ENCODE measurements around the gene RAD51B.

The RAD51B gene

GRCh38 chr14:68705741-68706283, 886.2 kb downstream of the RAD51B start:
- no peak overlapping the region for H3K27ac ChIP-seq (ENCODE audit: low read depth, low read length, severe bottlenecking)
- H3K9me3 ChIP-seq (ENCODE audit: control insufficient read depth, low read length) = no peaks in the 10 kb centered on the region
- H3K36me3 ChIP-seq (ENCODE audit: control insufficient read depth, insufficient read depth, low read length) = no peaks in the 10 kb centered on the region
- H3K4me1 ChIP-seq (ENCODE audit: control insufficient read depth, insufficient read depth, low read length, poor library complexity, severe bottlenecking) = peaks cover 21% of the 10 kb centered on the region
- H3K4me3 ChIP-seq (ENCODE audit: extremely low read depth, insufficient read depth, low read length, poor library complexity, severe bottlenecking) = no peak overlapping the region
- WGBS, 2 experiments (ENCODE audit: insufficient coverage in 2 of 2) = 93 to 96% methylated on average over 8 to 10 of the region's 10 CpGs

GRCh38 chr14:68707482-68707881, 887.9 kb downstream of the RAD51B start:
- 96 to 100% methylated on average over 4 of the region's 4 CpGs for WGBS, 2 experiments (ENCODE audit: insufficient coverage in 2 of 2)
- Histone ChIP-seq H3K9me3 (ENCODE audit: control insufficient read depth, low read length) (no peaks in the 10 kb centered on the region), H3K4me3 (ENCODE audit: extremely low read depth, insufficient read depth, low read length, poor library complexity, severe bottlenecking) (no peak overlapping the region), H3K27ac (ENCODE audit: low read depth, low read length, severe bottlenecking) (no peak overlapping the region), H3K36me3 (ENCODE audit: control insufficient read depth, insufficient read depth, low read length) (no peaks in the 10 kb centered on the region), H3K4me1 (ENCODE audit: control insufficient read depth, insufficient read depth, low read length, poor library complexity, severe bottlenecking) (peaks cover 18% of the 10 kb centered on the region)

DNA sequence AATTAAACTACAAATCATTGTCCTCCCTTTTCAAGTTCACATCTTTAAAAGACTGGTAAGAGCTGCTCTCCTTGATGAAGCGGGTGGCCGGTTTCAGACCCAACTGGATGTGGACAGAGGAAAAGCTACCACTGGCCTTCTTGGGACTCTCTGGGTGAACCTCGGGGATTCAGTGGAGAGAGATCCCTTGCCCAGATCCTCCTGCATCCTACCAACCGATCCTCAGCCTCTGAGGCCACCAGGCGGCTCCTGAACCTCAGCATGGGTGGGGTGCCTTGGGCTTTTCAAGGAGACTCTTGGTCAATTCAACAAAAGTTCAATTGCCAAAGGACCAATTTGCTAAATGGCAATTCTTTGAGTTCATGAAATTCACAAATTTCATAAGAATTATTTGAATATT, 888.8 kb downstream of the RAD51B start:
- Histone ChIP-seq H3K4me3 (ENCODE audit: extremely low read depth, insufficient read depth, low read length, poor library complexity, severe bottlenecking) (no peak overlapping the region), H3K27ac (ENCODE audit: low read depth, low read length, severe bottlenecking) (no peak overlapping the region), H3K9me3 (ENCODE audit: control insufficient read depth, low read length) (no peaks in the 10 kb centered on the region), H3K36me3 (ENCODE audit: control insufficient read depth, insufficient read depth, low read length) (no peaks in the 10 kb centered on the region), H3K4me1 (ENCODE audit: control insufficient read depth, insufficient read depth, low read length, poor library complexity, severe bottlenecking) (peaks cover 10% of the 10 kb centered on the region)
- WGBS, 2 experiments (ENCODE audit: insufficient coverage in 2 of 2) = 71 to 100% methylated on average over 1 to 4 of the region's 5 CpGs

DNA sequence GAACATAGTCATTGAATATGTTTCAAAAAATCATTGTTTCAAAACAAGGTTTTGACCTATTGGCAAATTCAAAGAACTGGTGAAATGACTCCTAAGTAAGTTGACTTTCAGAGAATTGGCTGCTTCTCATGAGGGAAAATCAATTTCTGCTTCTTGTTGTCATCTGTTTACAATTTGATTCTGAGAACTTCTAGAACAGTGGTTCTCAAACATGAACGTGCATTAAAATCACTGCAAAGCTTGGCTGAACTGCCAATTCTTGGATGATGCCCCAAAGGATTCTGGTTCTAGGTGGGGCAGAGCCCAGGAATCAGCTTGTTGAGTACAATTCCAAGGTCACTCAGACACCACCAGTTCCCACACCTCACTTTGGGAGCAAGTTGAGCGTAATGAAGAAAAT, 889.4 kb downstream of the RAD51B start:
- 93 to 100% methylated on average over 1 of the region's 2 CpGs for WGBS, 2 experiments (ENCODE audit: insufficient coverage in 2 of 2)

GRCh38 chr14:68710776-68711175, 891.2 kb downstream of the RAD51B start:
- Histone ChIP-seq H3K36me3 (ENCODE audit: control insufficient read depth, insufficient read depth, low read length) (no peaks in the 10 kb centered on the region), H3K4me3 (ENCODE audit: extremely low read depth, insufficient read depth, low read length, poor library complexity, severe bottlenecking) (no peak overlapping the region), H3K27ac (ENCODE audit: low read depth, low read length, severe bottlenecking) (no peak overlapping the region), H3K4me1 (ENCODE audit: control insufficient read depth, insufficient read depth, low read length, poor library complexity, severe bottlenecking) (peaks cover 9% of the 10 kb centered on the region), H3K9me3 (ENCODE audit: control insufficient read depth, low read length) (no peaks in the 10 kb centered on the region)
- 88 to 95% methylated on average over 6 of the region's 6 CpGs for WGBS, 2 experiments (ENCODE audit: insufficient coverage in 2 of 2)

More for the DNA sequence above, 889.4 kb downstream of the RAD51B start:
- no peaks in the 10 kb centered on the region for H3K9me3 ChIP-seq (ENCODE audit: control insufficient read depth, low read length)
- no peak overlapping the region for H3K27ac ChIP-seq (ENCODE audit: low read depth, low read length, severe bottlenecking)
- H3K4me1 ChIP-seq (ENCODE audit: control insufficient read depth, insufficient read depth, low read length, poor library complexity, severe bottlenecking) = peaks cover 9% of the 10 kb centered on the region
- H3K36me3 ChIP-seq (ENCODE audit: control insufficient read depth, insufficient read depth, low read length) = no peaks in the 10 kb centered on the region
- no peak overlapping the region for H3K4me3 ChIP-seq (ENCODE audit: extremely low read depth, insufficient read depth, low read length, poor library complexity, severe bottlenecking)

DNA sequence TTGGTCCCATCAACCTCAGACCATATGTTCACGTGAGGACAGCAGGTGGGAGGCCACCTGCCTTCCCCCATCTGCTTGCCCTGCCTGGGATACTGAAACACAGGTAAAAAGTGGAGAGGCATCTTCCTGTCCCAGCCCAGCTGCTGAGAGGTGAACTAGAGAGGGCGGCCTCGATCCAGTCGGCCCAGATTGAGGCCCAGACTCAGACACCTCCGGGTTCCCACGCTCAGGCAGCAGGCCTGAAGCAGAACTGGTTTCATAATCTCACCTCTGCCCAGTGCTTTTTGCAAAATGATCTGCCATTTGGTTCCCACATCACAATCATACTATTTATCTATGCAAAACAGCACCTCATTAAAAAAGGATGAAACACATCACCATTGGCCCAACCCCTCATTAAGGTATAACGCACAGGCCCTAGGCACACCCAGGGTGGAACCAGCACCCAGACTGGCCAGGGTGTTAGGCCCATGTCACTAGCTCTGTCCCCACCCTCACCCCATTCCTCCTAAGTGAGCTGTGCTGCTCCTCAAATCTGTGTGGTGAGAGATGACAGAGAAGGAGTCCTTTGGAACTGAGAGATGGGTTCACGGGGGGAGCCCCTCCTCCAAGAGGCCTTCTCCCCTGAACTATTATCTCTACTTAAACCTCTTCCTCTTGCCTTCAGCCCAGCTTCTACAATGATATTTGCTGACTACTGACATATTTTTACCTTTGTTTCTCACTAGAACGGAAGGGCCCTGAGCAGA, 892.2 kb downstream of the RAD51B start:
- WGBS, 2 experiments (ENCODE audit: insufficient coverage in 2 of 2) = 97 to 100% methylated on average over 7 to 8 of the region's 9 CpGs

GRCh38 chr14:68712703-68713370, 893.3 kb downstream of the RAD51B start:
- 90 to 95% methylated on average over 7 to 12 of the region's 15 CpGs for WGBS, 2 experiments (ENCODE audit: insufficient coverage in 2 of 2)
- Histone ChIP-seq H3K36me3 (ENCODE audit: control insufficient read depth, insufficient read depth, low read length) (no peaks in the 10 kb centered on the region), H3K4me3 (ENCODE audit: extremely low read depth, insufficient read depth, low read length, poor library complexity, severe bottlenecking) (no peak overlapping the region), H3K27ac (ENCODE audit: low read depth, low read length, severe bottlenecking) (no peak overlapping the region), H3K9me3 (ENCODE audit: control insufficient read depth, low read length) (no peaks in the 10 kb centered on the region), H3K4me1 (ENCODE audit: control insufficient read depth, insufficient read depth, low read length, poor library complexity, severe bottlenecking) (peaks cover 9% of the 10 kb centered on the region)

More for the DNA sequence above, 892.2 kb downstream of the RAD51B start:
- Histone ChIP-seq H3K4me1 (ENCODE audit: control insufficient read depth, insufficient read depth, low read length, poor library complexity, severe bottlenecking) (peaks cover 9% of the 10 kb centered on the region), H3K4me3 (ENCODE audit: extremely low read depth, insufficient read depth, low read length, poor library complexity, severe bottlenecking) (no peak overlapping the region), H3K9me3 (ENCODE audit: control insufficient read depth, low read length) (no peaks in the 10 kb centered on the region), H3K36me3 (ENCODE audit: control insufficient read depth, insufficient read depth, low read length) (no peaks in the 10 kb centered on the region), H3K27ac (ENCODE audit: low read depth, low read length, severe bottlenecking) (no peak overlapping the region)

- WGBS, 2 experiments (ENCODE audit: insufficient coverage in 2 of 2) = 83 to 84% methylated on average over 6 of the region's 7 CpGs
- H3K9me3 ChIP-seq (ENCODE audit: control insufficient read depth, low read length) = no peaks in the 10 kb centered on the region
- H3K36me3 ChIP-seq (ENCODE audit: control insufficient read depth, insufficient read depth, low read length) = no peaks in the 10 kb centered on the region
- H3K4me1 ChIP-seq (ENCODE audit: control insufficient read depth, insufficient read depth, low read length, poor library complexity, severe bottlenecking) = peaks cover 9% of the 10 kb centered on the region
- H3K27ac ChIP-seq (ENCODE audit: low read depth, low read length, severe bottlenecking) = no peak overlapping the region
- no peak overlapping the region for H3K4me3 ChIP-seq (ENCODE audit: extremely low read depth, insufficient read depth, low read length, poor library complexity, severe bottlenecking)
Observed at GRCh38 chr14:68713782-68714181, 894.2 kb downstream of the RAD51B start.

- Histone ChIP-seq H3K9me3 (ENCODE audit: control insufficient read depth, low read length) (peaks cover under 1% of the 10 kb centered on the region), H3K27ac (ENCODE audit: low read depth, low read length, severe bottlenecking) (no peak overlapping the region), H3K36me3 (ENCODE audit: control insufficient read depth, insufficient read depth, low read length) (no peaks in the 10 kb centered on the region), H3K4me3 (ENCODE audit: extremely low read depth, insufficient read depth, low read length, poor library complexity, severe bottlenecking) (no peak overlapping the region), H3K4me1 (ENCODE audit: control insufficient read depth, insufficient read depth, low read length, poor library complexity, severe bottlenecking) (peaks cover 9% of the 10 kb centered on the region)
- 94 to 97% methylated on average over 4 to 5 of the region's 7 CpGs for WGBS, 2 experiments (ENCODE audit: insufficient coverage in 2 of 2)
Observed at GRCh38 chr14:68714991-68715924, 895.7 kb downstream of the RAD51B start.

GRCh38 chr14:68716698-68717097, 897.1 kb downstream of the RAD51B start:
- Histone ChIP-seq H3K9me3 (ENCODE audit: control insufficient read depth, low read length) (peaks cover 5% of the 10 kb centered on the region), H3K27ac (ENCODE audit: low read depth, low read length, severe bottlenecking) (no peak overlapping the region), H3K36me3 (ENCODE audit: control insufficient read depth, insufficient read depth, low read length) (no peaks in the 10 kb centered on the region), H3K4me3 (ENCODE audit: extremely low read depth, insufficient read depth, low read length, poor library complexity, severe bottlenecking) (no peak overlapping the region), H3K4me1 (ENCODE audit: control insufficient read depth, insufficient read depth, low read length, poor library complexity, severe bottlenecking) (peaks cover 9% of the 10 kb centered on the region)
- 75 to 76% methylated on average over 2 to 3 of the region's 4 CpGs for WGBS, 2 experiments (ENCODE audit: insufficient coverage in 2 of 2)

All from mesodermal cell (in vitro differentiated cells).